H1 (cell line): ENCODE data around the gene RNF220. TPM values are rescaled to one million over a fixed set of nuclear protein-coding genes. Genes with fewer than 3 reads are reported as not detected.

Source experiments
- BRCA1 ChIP-seq: IDR thresholded peaks from 2 replicates; pipeline ENCODE4 v1.6.1; 2012; ENCODE audit warnings: low read depth, low read length, improper control_type of control experiment
- SAP30 ChIP-seq: fragments of 300-600 bp; sonication (generic); IDR thresholded peaks from 2 replicates; pipeline ENCODE4 v1.7.1; 2012; ENCODE audit warnings: low read length, moderate library complexity, mild to moderate bottlenecking, inconsistent platforms; ENCODE audit not compliant: insufficient read depth, insufficient replicate concordance
- polyA plus RNA-seq, 7 experiments: library from polyadenylated mRNA; depleted of rRNA in 3 of 7; stranded (reverse) in 5 of 7; unstranded in 2 of 7; fragments of >200 nt in 5 of 7; fragments of 200-250 nt in 2 of 7; gene quantifications; 1 replicate in 5 of 7; 2 replicates in 1 of 7; 4 replicates in 1 of 7; pipeline versions ENCODE4 v1.2.1 to v1.2.3, GENCODE V29; 2011 to 2013; ENCODE audit warnings: missing spikeins in 2 of 7, mixed read lengths in 2 of 7
- total RNA-seq: library from RNA; stranded (reverse); fragmentation: NEBNext Ultra II Directional; extraction: Animal tissue kit (Norgen Biotek cat#: 25700); gene quantifications from 2 replicates; pipeline ENCODE4 v1.2.1, GENCODE V29; 2021
- TF ChIP-seq, protein P1 (sequence below), 3 experiments: IDR thresholded peaks; 1 replicate in 2 of 3; 2 replicates in 1 of 3; pipeline versions ENCODE4 v1.5.1 to v1.6.1; 2011; ENCODE audit warnings: low read length in 3 of 3, mild to moderate bottlenecking in 3 of 3, inconsistent platforms in 2 of 3, low read depth in 1 of 3, moderate library complexity in 1 of 3; ENCODE audit not compliant: insufficient read depth in 1 of 3; ENCODE audit errors: control extremely low read depth in 1 of 3
- TF ChIP-seq, protein P2 (sequence below): IDR thresholded peaks from 2 replicates; pipeline ENCODE4 v1.6.1; 2012; ENCODE audit warnings: low read length, inconsistent platforms

RNF220 gene
- total and polyA plus RNA-seq, 2 of the 8 experiments (the other 6 are each of a cell fraction or from before 2014, with no cell fraction given), result 123 to 160 TPM

DNA sequence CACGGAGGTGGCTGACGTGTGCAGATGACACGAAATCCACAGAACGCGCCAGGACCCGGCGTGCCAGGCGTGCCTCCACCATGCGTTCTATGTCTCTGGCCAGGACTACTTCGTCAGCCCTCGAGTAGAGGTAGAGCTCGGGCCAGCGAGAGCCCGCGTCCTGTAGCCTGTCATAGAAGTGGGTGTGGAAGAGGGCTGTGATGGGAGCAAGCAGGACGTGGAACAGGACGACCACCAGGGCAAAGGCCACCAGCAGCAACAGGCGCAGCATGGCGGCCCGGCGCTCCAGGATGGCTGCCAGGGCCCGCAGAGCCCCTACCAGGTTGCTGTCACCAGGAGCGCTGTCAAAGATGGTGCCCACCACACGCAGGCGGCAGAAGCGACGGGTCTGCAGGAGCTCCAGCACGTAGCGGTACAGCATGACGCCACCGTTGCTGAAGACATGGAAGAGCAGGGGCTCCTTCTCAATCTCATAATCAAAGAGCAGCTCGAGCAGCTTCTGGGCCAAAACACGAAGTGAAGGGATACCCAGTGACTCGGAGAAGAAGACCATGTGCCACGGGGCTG lies 249.6 kb downstream of the RNF220 start (continued):
- TF ChIP-seq, protein P1, sequence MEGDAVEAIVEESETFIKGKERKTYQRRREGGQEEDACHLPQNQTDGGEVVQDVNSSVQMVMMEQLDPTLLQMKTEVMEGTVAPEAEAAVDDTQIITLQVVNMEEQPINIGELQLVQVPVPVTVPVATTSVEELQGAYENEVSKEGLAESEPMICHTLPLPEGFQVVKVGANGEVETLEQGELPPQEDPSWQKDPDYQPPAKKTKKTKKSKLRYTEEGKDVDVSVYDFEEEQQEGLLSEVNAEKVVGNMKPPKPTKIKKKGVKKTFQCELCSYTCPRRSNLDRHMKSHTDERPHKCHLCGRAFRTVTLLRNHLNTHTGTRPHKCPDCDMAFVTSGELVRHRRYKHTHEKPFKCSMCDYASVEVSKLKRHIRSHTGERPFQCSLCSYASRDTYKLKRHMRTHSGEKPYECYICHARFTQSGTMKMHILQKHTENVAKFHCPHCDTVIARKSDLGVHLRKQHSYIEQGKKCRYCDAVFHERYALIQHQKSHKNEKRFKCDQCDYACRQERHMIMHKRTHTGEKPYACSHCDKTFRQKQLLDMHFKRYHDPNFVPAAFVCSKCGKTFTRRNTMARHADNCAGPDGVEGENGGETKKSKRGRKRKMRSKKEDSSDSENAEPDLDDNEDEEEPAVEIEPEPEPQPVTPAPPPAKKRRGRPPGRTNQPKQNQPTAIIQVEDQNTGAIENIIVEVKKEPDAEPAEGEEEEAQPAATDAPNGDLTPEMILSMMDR (IDR thresholded peaks at IDR 0.05; ENCODE audit: control extremely low read depth in 1 of 3, insufficient read depth in 1 of 3, low read depth in 1 of 3, low read length in 3 of 3), result no peak
- TF ChIP-seq BRCA1, result no peak
- TF ChIP-seq SAP30, result no peak
- TF ChIP-seq, protein P2, sequence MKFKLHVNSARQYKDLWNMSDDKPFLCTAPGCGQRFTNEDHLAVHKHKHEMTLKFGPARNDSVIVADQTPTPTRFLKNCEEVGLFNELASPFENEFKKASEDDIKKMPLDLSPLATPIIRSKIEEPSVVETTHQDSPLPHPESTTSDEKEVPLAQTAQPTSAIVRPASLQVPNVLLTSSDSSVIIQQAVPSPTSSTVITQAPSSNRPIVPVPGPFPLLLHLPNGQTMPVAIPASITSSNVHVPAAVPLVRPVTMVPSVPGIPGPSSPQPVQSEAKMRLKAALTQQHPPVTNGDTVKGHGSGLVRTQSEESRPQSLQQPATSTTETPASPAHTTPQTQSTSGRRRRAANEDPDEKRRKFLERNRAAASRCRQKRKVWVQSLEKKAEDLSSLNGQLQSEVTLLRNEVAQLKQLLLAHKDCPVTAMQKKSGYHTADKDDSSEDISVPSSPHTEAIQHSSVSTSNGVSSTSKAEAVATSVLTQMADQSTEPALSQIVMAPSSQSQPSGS, result no peak
- TF ChIP-seq, all 59 proteins: peak for 0
